KMS-11 (cell line): ENCODE results near the gene HHATL.

Experiments
- H2AFZ ChIP-seq: fragments of 200-600 bp; sonication (generic); 2 replicates; pipeline ENCODE4 v1.6.1; 2016; ENCODE audit warnings: antibody characterized with exemption, mixed run types, low read depth
- H3K27ac ChIP-seq: fragments of 200-600 bp; sonication (generic); 2 replicates; pipeline ENCODE4 v1.6.1; 2016; ENCODE audit warnings: mild to moderate bottlenecking, mixed run types
- H3K27me3 ChIP-seq: fragments of 200-600 bp; sonication (generic); 2 replicates; pipeline ENCODE4 v1.6.1; 2017; ENCODE audit warnings: mild to moderate bottlenecking, low read depth, mixed run types, moderate library complexity; ENCODE audit not compliant: insufficient read depth
- H3K36me3 ChIP-seq: fragments of 200-600 bp; sonication (generic); 2 replicates; pipeline ENCODE4 v1.6.1; 2017; ENCODE audit warnings: mild to moderate bottlenecking, mixed run types; ENCODE audit not compliant: insufficient read depth
- H3K4me1 ChIP-seq: fragments of 200-600 bp; sonication (generic); 2 replicates; pipeline ENCODE4 v1.6.1; 2016; ENCODE audit warnings: mild to moderate bottlenecking, low read depth, mixed run types; ENCODE audit not compliant: poor library complexity, severe bottlenecking
- H3K4me2 ChIP-seq: fragments of 200-600 bp; sonication (generic); 2 replicates; pipeline ENCODE4 v1.7.0; 2016; ENCODE audit warnings: mild to moderate bottlenecking, mixed run types
- H3K4me3 ChIP-seq: fragments of 200-600 bp; sonication (generic); IDR thresholded peaks from 2 replicates; pipeline ENCODE4 v1.6.1; 2017; ENCODE audit warnings: low read depth, low read length, mixed read lengths; ENCODE audit not compliant: insufficient read depth
- H3K79me2 ChIP-seq: fragments of 200-600 bp; sonication (generic); 2 replicates; pipeline ENCODE4 v1.6.1; 2016; ENCODE audit warnings: low read depth, mixed run types; ENCODE audit not compliant: insufficient read depth
- H3K9ac ChIP-seq: fragments of 200-600 bp; sonication (generic); 2 replicates; pipeline ENCODE4 v1.6.1; 2016; ENCODE audit warnings: mild to moderate bottlenecking, mixed run types
- H4K20me1 ChIP-seq: fragments of 200-600 bp; sonication (generic); 2 replicates; pipeline ENCODE4 v1.6.1; 2016; ENCODE audit warnings: mild to moderate bottlenecking, mixed run types; ENCODE audit not compliant: insufficient read depth
- CTCF ChIP-seq: fragments of 200-600 bp; sonication (generic); conservative IDR thresholded peaks from 2 replicates; pipeline ENCODE4 v1.6.1; 2017; ENCODE audit warnings: low read depth, mild to moderate bottlenecking, antibody characterized with exemption, low read length, moderate library complexity, mixed read lengths

Gene HHATL

DNA sequence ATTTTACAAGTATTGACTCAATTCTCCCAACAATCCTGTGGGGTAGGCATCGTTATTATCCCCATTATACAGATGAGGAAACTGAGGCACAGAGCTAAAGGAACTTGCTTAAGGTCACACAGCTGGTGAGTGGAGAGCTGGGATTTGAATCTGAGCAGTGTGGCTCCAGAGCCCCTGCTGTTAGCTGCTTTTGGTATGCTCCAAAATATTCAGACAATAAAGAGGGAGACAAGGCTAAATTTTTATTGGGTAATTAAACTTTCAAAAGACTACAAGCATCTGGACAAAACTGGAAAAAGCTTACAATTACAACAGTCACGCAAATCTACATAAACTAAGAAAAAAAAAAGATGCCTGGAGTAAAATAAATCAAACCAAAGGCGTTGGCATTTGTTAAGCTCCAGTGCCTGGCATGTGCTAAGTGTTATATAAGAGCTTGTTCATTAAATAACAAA lies 42.7 kb upstream of the HHATL start:
- Histone ChIP-seq H3K79me2 (no peaks in the 10 kb centered on the region), H3K4me2 (no peak overlapping the region), H3K27ac (no peak overlapping the region), H3K4me1 (no peaks in the 10 kb centered on the region), H3K4me3 (no peak overlapping the region), H4K20me1 (no peaks in the 10 kb centered on the region), H2AFZ (no peak overlapping the region), H3K36me3 (no peaks in the 10 kb centered on the region), H3K9ac (no peak overlapping the region), H3K27me3 (no peaks in the 10 kb centered on the region)
- no peak for TF ChIP-seq CTCF

DNA sequence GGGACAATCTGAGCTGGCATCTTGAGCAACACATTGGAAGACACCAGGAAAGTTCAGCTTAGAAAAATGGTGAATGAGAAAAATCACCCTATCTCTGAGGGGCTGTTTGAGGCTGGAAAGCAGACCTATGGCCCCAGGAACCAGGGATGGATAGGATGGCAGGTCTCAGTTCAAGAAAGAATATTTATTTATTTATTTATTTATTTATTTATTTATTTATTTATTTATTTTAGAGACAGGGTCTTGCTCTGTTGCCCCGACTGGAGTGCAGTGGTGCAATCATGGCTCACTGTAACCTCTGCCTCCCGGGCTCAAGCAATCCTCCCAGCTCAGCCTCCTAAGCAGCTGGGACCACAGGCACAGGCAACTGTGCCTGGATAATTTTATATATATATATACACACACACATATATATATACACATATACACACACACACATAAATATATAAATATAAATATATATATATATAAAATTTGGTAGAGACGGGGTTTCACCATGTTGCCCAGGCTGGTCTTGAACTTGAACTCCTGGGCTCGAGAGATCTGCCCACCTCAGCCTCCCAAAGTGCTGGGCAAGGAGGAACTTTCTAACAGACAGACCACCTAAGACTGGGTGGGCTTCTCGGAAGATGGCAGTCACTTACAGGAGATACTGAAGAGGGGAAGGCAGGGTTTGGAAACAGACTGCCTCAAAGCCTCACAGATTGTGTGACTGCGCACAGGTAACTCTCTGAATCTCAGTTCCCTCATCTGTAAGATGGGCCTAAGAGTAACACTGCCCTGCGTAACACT lies 40.8 kb upstream of the HHATL start:
- Histone ChIP-seq H3K27me3 (no peaks in the 10 kb centered on the region), H4K20me1 (no peaks in the 10 kb centered on the region), H2AFZ (no peak overlapping the region), H3K9ac (no peak overlapping the region), H3K4me2 (no peak overlapping the region), H3K27ac (no peak overlapping the region), H3K79me2 (no peaks in the 10 kb centered on the region), H3K4me3 (no peak overlapping the region), H3K36me3 (no peaks in the 10 kb centered on the region), H3K4me1 (no peaks in the 10 kb centered on the region)
- no peak for TF ChIP-seq CTCF

- H3K9ac ChIP-seq = no peak overlapping the region
- no peak overlapping the region for H2AFZ ChIP-seq
- H3K27ac ChIP-seq = no peak overlapping the region
- H3K4me1 ChIP-seq = no peaks in the 10 kb centered on the region
- no peaks in the 10 kb centered on the region for H3K36me3 ChIP-seq
- H3K4me3 ChIP-seq = no peak overlapping the region
- no peak overlapping the region for H3K4me2 ChIP-seq
- no peaks in the 10 kb centered on the region for H3K27me3 ChIP-seq
- no peak for TF ChIP-seq CTCF
- H3K79me2 ChIP-seq = no peaks in the 10 kb centered on the region
- H4K20me1 ChIP-seq = no peaks in the 10 kb centered on the region
Observed at GRCh38 chr3:42742688-42743087, 40.1 kb upstream of the HHATL start.

DNA sequence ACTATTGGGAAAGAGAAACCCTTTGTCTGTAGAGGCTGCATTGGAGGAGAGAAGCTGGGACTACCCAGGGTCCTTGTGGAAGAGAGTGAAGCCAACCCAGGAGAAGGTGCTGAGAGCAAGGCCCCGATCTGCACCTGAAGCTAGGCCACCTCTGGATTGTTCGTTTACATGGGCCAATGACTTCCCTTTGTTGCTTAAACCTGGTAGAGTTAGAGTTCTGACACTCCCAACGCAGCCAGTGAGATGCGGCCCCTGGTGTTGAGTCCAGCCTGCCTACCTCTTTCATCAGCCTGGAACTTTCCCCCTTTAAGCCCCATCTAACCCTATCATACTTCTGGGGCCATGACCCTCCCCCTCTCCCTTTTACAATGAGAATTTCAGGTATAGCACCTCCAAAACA lies 39.7 kb upstream of the HHATL start:
- H3K27ac ChIP-seq = no peak overlapping the region
- no peak overlapping the region for H3K4me3 ChIP-seq
- H3K27me3 ChIP-seq = no peaks in the 10 kb centered on the region
- TF ChIP-seq CTCF = no peak
- H4K20me1 ChIP-seq = no peaks in the 10 kb centered on the region
- H3K4me1 ChIP-seq = no peaks in the 10 kb centered on the region
- no peak overlapping the region for H3K4me2 ChIP-seq
- no peak overlapping the region for H3K9ac ChIP-seq
- no peak overlapping the region for H2AFZ ChIP-seq
- no peaks in the 10 kb centered on the region for H3K79me2 ChIP-seq
- no peaks in the 10 kb centered on the region for H3K36me3 ChIP-seq
